Left lung (tissue), 10 donors: ENCODE results near the gene PCDHGB6. TPM values are rescaled to one million over a fixed set of nuclear protein-coding genes. Genes with fewer than 3 reads are reported as not detected.
A peak's percentile ranks its signal among the peaks of the same experiment; 100 is the strongest.
"Not testable (repeated sequence)": the region's sequence is repeated elsewhere in the genome, so short reads cannot be mapped to it uniquely, and the experiment has no call there.

ENCODE experiments used
- ATAC-seq: fragments of 200-7000 bp; cut with Tn5 transposase; one replicate; pipeline ENCODE4 v1.9.1; 2020; ENCODE audit warnings: moderate library complexity
- DNase-seq, 4 donors: peaks; one replicate each; pipeline ENCODE4 v3.0.0-alpha.2; 2013 to 2020
- H3K27ac ChIP-seq, 2 donors: fragments of 200-600 bp; sonication (generic) in 1 of 2; one replicate each; pipeline versions ENCODE4 v1.5.0 to v1.8.0; 2020 to 2021
- H3K27me3 ChIP-seq, 2 donors: fragments of 200-600 bp; sonication (generic) in 1 of 2; one replicate each; pipeline versions ENCODE4 v1.5.0 to v1.8.0; 2020 to 2021
- H3K36me3 ChIP-seq, 2 donors: fragments of 200-600 bp; sonication (generic) in 1 of 2; one replicate each; pipeline versions ENCODE4 v1.5.0 to v1.8.0; 2020 to 2021
- H3K4me1 ChIP-seq, 2 donors: fragments of 200-600 bp; one replicate each; pipeline ENCODE4 v1.8.0; 2021
- H3K4me3 ChIP-seq, 2 donors: fragments of 200-600 bp; sonication (generic) in 1 of 2; one replicate each; pipeline versions ENCODE4 v1.5.0 to v1.8.0; 2020 to 2021; ENCODE audit warnings: mild to moderate bottlenecking in 1 of 2
- H3K9me3 ChIP-seq, 2 donors: fragments of 200-600 bp; sonication (generic) in 1 of 2; one replicate each; pipeline versions ENCODE4 v1.5.0 to v1.8.0; 2020 to 2021
- CTCF ChIP-seq, 2 donors: fragments of 200-600 bp; sonication (generic) in 1 of 2; IDR thresholded peaks; one replicate each; pipeline versions ENCODE4 v1.5.0 to v1.8.0; 2021; ENCODE audit warnings: antibody characterized with exemption in 2 of 2
- intact Hi-C, 2 donors: fragments of 100-400 bp; cut with DNase I; formaldehyde crosslinking; loops; one replicate each; pipeline versions ENCODE4 v1.11.2 to v1.14.2; 2022
- polyA plus RNA-seq, 6 donors: library from polyadenylated mRNA; unstranded; fragments of 120-200 nt; gene quantifications; one replicate each; pipeline ENCODE4 v1.2.1, GENCODE V29; 2013; ENCODE audit not compliant: insufficient read length in 6 of 6
- total RNA-seq, 2 donors: library from RNA; stranded (reverse); fragmentation: NEBNext Ultra II Directional; extraction: Animal tissue kit (Norgen Biotek cat#: 25700); gene quantifications; one replicate each; pipeline ENCODE4 v1.2.1, GENCODE V29; 2021
- donor health status: DM: no; HTN: yes; CAD: no.
- donor health status: DM: no; HTN: no; CAD: no.

PCDHGB6 gene
- total and polyA plus RNA-seq, 8 donors = 4.3 to 9.4 (median 8.1) TPM

GRCh38 chr5:141411575-141411974, 3.8 kb downstream of the PCDHGB6 start:
- H3K9me3 ChIP-seq = peaks cover 0 to 62% of the 10 kb centered on the region in 2 donors
- H3K27ac ChIP-seq = no peak overlapping the region
- H3K4me3 ChIP-seq = no peak overlapping the region
- DNase-seq (no peak), ATAC-seq (no peak)
- intact Hi-C loops = loop anchor here in 1 of 2 donors (10.0 kb wide), 2 partner anchors 113 to 153 kb away; no protein-coding TSS in a partner anchor
- H3K36me3 ChIP-seq = no peaks in the 10 kb centered on the region
- peaks cover 28 to 94% of the 10 kb centered on the region in 2 donors for H3K27me3 ChIP-seq
- no peak for TF ChIP-seq CTCF (IDR thresholded peaks at IDR 0.05)
- peaks cover 0 to 5% of the 10 kb centered on the region in 2 donors for H3K4me1 ChIP-seq

DNA sequence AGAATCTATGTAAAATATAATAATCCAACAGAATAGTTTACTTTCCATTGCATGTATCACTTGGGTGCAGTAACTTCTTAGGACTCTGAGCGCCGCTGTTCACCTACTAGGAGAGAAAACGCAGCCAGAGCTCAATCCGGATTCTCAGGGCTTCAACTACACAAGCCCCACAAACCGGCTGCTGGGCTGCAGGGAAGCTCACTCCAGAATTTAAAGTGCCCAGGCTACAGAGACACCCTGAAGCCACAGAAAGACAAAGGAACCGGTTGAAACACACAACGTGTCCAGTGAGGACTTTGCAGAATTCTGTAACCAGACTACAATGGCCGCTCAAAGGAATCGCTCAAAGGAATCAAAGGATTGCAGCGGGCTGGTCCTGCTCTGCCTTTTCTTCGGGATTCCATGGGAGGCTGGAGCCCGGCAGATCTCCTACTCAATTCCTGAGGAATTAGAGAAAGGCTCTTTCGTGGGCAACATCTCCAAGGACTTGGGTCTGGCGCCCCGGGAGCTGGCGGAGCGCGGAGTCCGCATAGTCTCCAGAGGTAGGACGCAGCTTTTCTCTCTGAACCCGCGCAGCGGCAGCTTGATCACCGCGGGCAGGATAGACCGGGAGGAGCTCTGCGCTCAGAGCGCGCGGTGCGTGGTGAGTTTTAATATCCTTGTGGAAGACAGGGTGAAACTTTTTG, 5.2 kb downstream of the PCDHGB6 start, which contains the start of gene PCDHGA10:
Gene PCDHGA10, plus strand, starts transcription at position 134 of the 686 bp plus-strand sequence. Its CDS starts 189 bp downstream, at position 323.
- TF ChIP-seq CTCF (IDR thresholded peaks at IDR 0.05) = peak; percentile 29 to 49
- Histone ChIP-seq H3K36me3 (no peaks in the 10 kb centered on the region), H3K27ac (no peak within 1 kb of the TSS), H3K4me3 (peak within 1 kb of the TSS in 1 of 2 donors; percentile 33), H3K4me1 (peaks cover 0 to 5% of the 10 kb centered on the region in 2 donors), H3K9me3 (peaks cover 0 to 63% of the 10 kb centered on the region in 2 donors), H3K27me3 (peaks cover 25 to 94% of the 10 kb centered on the region in 2 donors)
- intact Hi-C loops = loop anchor here in 1 of 2 donors (10.0 kb wide), 2 partner anchors 112 to 152 kb away; no protein-coding TSS in a partner anchor
- DNase-seq = peak in 2 of 4 donors; percentile 24 to 80
- ATAC-seq = peak; percentile 71

DNA sequence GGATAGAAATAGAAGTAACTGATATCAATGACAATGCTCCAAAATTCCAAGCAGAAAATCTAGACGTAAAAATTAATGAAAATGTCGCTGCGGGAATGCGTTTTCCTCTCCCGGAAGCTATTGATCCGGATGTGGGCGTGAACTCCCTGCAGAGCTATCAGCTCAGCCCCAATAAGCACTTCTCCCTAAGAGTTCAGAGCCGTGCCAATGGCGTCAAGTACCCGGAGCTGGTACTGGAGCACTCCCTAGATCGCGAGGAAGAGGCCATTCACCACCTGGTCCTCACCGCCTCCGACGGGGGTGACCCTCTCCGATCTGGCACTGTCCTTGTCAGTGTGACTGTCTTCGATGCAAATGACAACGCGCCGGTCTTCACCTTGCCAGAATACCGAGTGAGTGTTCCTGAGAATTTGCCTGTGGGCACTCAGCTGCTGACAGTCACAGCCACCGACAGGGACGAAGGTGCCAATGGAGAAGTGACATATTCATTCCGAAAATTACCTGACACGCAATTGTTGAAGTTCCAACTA, 5.8 kb downstream of the PCDHGB6 start:
- DNase-seq = peak in 1 of 4 donors; percentile 48
- H3K36me3 ChIP-seq = no peaks in the 10 kb centered on the region
- peaks cover 0 to 64% of the 10 kb centered on the region in 2 donors for H3K9me3 ChIP-seq
- H3K4me1 ChIP-seq = peaks cover 0 to 5% of the 10 kb centered on the region in 2 donors
- H3K27ac ChIP-seq = no peak overlapping the region
- intact Hi-C loops = loop anchor here in 1 of 2 donors (10.0 kb wide), 2 partner anchors 111 to 151 kb away; no protein-coding TSS in a partner anchor
- ATAC-seq = no peak
- peaks cover 28 to 94% of the 10 kb centered on the region in 2 donors for H3K27me3 ChIP-seq
- H3K4me3 ChIP-seq = peak overlapping the region in 1 of 2 donors; percentile 33
- TF ChIP-seq CTCF (IDR thresholded peaks at IDR 0.05) = no peak

DNA sequence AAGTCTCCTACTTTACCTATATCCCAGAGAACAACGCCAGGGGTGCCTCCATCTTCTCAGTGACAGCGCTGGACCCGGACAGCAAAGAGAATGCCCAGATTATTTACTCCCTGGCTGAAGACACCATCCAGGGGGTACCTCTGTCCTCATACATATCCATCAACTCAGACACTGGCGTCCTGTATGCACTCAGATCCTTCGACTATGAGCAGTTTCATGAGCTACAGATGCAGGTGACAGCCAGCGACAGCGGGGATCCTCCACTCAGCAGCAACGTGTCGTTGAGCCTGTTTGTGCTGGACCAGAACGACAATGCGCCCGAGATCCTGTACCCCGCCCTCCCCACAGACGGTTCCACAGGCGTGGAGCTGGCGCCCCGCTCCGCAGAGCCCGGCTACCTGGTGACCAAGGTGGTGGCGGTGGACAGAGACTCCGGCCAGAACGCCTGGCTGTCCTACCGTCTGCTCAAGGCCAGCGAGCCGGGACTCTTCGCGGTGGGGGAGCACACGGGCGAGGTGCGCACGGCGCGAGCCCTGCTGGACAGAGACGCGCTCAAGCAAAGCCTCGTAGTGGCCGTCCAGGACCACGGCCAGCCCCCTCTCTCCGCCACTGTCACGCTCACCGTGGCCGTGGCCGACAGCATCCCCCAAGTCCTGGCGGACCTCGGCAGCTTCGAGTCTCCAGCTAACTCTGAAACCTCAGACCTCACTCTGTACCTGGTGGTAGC, 6.9 kb downstream of the PCDHGB6 start:
- H3K4me3 ChIP-seq, H3K4me1 ChIP-seq, ATAC-seq, H3K27ac ChIP-seq, H3K36me3 ChIP-seq: not testable (repeated sequence)
- peak in 1 of 4 donors; percentile 58 for DNase-seq
- Histone ChIP-seq H3K27me3 (peaks cover 31 to 94% of the 10 kb centered on the region in 2 donors), H3K9me3 (peaks cover 6 to 64% of the 10 kb centered on the region in 2 donors)
- intact Hi-C loops = loop anchor here in 1 of 2 donors (10.0 kb wide), 2 partner anchors 110 to 150 kb away; no protein-coding TSS in a partner anchor

- Histone ChIP-seq H3K27me3 (peaks cover 29 to 94% of the 10 kb centered on the region in 2 donors), H3K9me3 (peaks cover 7 to 64% of the 10 kb centered on the region in 2 donors)
- ATAC-seq, H3K27ac ChIP-seq, H3K4me1 ChIP-seq, H3K36me3 ChIP-seq, H3K4me3 ChIP-seq: not testable (repeated sequence)
- peak in 1 of 4 donors; percentile 43 for DNase-seq
- intact Hi-C loops = loop anchor here in 1 of 2 donors (10.0 kb wide), 2 partner anchors 110 to 150 kb away; no protein-coding TSS in a partner anchor
Observed at GRCh38 chr5:141415275-141415618, 7.4 kb downstream of the PCDHGB6 start.
